Measurements from ENCODE around the gene ACSL1.

DNA sequence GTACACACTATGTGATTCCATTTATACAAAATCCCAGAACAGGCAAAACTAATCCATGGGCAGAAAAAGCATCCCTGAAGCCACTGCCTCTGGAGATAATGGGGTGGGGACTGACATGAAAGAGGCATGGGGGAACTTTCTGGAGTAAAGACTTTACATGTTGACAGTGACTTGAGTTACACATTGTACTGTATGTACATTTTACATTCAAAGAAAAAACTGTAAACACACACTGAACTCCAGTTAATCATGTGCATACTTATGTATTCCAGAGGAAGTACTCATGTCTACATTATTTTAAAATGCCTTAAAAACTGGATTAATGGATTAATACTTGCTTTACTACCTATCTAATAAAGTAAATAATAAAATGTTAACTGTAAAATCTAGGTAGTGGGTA, 113.4 kb downstream of the ACSL1 start:
- no peak for TF ChIP-seq POLR2AphosphoS5 (IDR thresholded peaks at IDR 0.05)
- no peak for TF ChIP-seq POLR2A (IDR thresholded peaks at IDR 0.05; ENCODE audit: low read depth)
- TF ChIP-seq, protein P1, sequence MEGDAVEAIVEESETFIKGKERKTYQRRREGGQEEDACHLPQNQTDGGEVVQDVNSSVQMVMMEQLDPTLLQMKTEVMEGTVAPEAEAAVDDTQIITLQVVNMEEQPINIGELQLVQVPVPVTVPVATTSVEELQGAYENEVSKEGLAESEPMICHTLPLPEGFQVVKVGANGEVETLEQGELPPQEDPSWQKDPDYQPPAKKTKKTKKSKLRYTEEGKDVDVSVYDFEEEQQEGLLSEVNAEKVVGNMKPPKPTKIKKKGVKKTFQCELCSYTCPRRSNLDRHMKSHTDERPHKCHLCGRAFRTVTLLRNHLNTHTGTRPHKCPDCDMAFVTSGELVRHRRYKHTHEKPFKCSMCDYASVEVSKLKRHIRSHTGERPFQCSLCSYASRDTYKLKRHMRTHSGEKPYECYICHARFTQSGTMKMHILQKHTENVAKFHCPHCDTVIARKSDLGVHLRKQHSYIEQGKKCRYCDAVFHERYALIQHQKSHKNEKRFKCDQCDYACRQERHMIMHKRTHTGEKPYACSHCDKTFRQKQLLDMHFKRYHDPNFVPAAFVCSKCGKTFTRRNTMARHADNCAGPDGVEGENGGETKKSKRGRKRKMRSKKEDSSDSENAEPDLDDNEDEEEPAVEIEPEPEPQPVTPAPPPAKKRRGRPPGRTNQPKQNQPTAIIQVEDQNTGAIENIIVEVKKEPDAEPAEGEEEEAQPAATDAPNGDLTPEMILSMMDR (IDR thresholded peaks at IDR 0.05), result no peak
- no peak for TF ChIP-seq EP300 (IDR thresholded peaks at IDR 0.05)

Data from esophagus muscularis mucosa (tissue), 4 donors.